Endodermal cell (in vitro differentiated cells): ENCODE data around the gene PTPRN2. TPM values are rescaled to one million over a fixed set of nuclear protein-coding genes. Genes with fewer than 3 reads are reported as not detected.

Source experiments
- DNase-seq: peaks from one replicate; pipeline ENCODE4 v3.0.0-alpha.2; 2017
- H3K27ac ChIP-seq: 2 replicates; pipeline ENCODE4 v1.5.1; 2013; ENCODE audit warnings: mild to moderate bottlenecking, low read depth, low read length, moderate library complexity
- H3K27me3 ChIP-seq: 2 replicates; pipeline ENCODE4 v1.6.1; 2013; ENCODE audit warnings: mild to moderate bottlenecking, low read length, moderate library complexity; ENCODE audit not compliant: insufficient read depth, control insufficient read depth, poor library complexity, severe bottlenecking
- H3K36me3 ChIP-seq: 2 replicates; pipeline ENCODE4 v1.7.0; 2013; ENCODE audit warnings: mild to moderate bottlenecking, low read length, moderate library complexity; ENCODE audit not compliant: control insufficient read depth, insufficient read depth
- H3K4me1 ChIP-seq: one replicate; pipeline ENCODE4 v1.7.0; 2013; ENCODE audit warnings: low read length; ENCODE audit not compliant: control insufficient read depth, insufficient read depth
- H3K4me3 ChIP-seq: 2 replicates; pipeline ENCODE4 v1.5.1; 2013; ENCODE audit warnings: mild to moderate bottlenecking, low read length, moderate library complexity
- H3K9ac ChIP-seq: 2 replicates; pipeline ENCODE4 v1.6.1; 2013; ENCODE audit warnings: mild to moderate bottlenecking, low read length, moderate library complexity; ENCODE audit not compliant: poor library complexity, severe bottlenecking; ENCODE audit errors: extremely low read depth
- H3K9me3 ChIP-seq: 2 replicates; pipeline ENCODE4 v1.6.1; 2013; ENCODE audit warnings: mild to moderate bottlenecking, low read length, moderate library complexity; ENCODE audit not compliant: control insufficient read depth
- H3K27ac Mint-ChIP-seq: 2 replicates; pipeline ENCODE4 v1.8.0; 2020; ENCODE audit warnings: mixed read lengths
- H3K27me3 Mint-ChIP-seq: 2 replicates; pipeline ENCODE4 v1.8.0; 2021; ENCODE audit warnings: mild to moderate bottlenecking, mixed read lengths; ENCODE audit not compliant: insufficient read depth
- H3K36me3 Mint-ChIP-seq: 2 replicates; pipeline ENCODE4 v1.8.0; 2020; ENCODE audit warnings: low read depth, mixed read lengths
- H3K4me1 Mint-ChIP-seq: 2 replicates; pipeline ENCODE4 v1.8.0; 2020; ENCODE audit warnings: mixed read lengths
- H3K4me3 Mint-ChIP-seq: 2 replicates; pipeline ENCODE4 v1.8.0; 2020; ENCODE audit warnings: mild to moderate bottlenecking, moderate library complexity, mixed read lengths
- H3K9me3 Mint-ChIP-seq: 2 replicates; pipeline ENCODE4 v1.8.0; 2020; ENCODE audit warnings: mild to moderate bottlenecking, mixed read lengths
- WGBS, 2 experiments: methylation state at CpG; one replicate each; pipeline versions ENCODE4 v1.1.5 to v1.1.7; 2013; ENCODE audit warnings: missing lambda C conversion rate in 2 of 2, mixed read lengths in 1 of 2; ENCODE audit not compliant: insufficient coverage in 1 of 2, insufficient read length in 1 of 2; 5-methylcytosine and 5-hydroxymethylcytosine counted together
- total RNA-seq, 2 donors: library from RNA; stranded (reverse); fragmentation: NEBNext Ultra II Directional in 1 of 2; extraction: Animal tissue kit (Norgen Biotek cat#: 25700) in 1 of 2; gene quantifications; 2 replicates in 1 of 2; 3 replicates in 1 of 2; pipeline ENCODE4 v1.2.1, GENCODE V29; 2021
- TF ChIP-seq, protein P1 (sequence below): fragments of 200-600 bp; sonication (generic); conservative IDR thresholded peaks from 2 replicates; pipeline ENCODE4 v1.5.0; 2021; ENCODE audit warnings: antibody characterized with exemption, mild to moderate bottlenecking

The PTPRN2 gene
- total RNA-seq, 2 donors from 2014 or later, result 0.69 to 1.2 TPM

DNA sequence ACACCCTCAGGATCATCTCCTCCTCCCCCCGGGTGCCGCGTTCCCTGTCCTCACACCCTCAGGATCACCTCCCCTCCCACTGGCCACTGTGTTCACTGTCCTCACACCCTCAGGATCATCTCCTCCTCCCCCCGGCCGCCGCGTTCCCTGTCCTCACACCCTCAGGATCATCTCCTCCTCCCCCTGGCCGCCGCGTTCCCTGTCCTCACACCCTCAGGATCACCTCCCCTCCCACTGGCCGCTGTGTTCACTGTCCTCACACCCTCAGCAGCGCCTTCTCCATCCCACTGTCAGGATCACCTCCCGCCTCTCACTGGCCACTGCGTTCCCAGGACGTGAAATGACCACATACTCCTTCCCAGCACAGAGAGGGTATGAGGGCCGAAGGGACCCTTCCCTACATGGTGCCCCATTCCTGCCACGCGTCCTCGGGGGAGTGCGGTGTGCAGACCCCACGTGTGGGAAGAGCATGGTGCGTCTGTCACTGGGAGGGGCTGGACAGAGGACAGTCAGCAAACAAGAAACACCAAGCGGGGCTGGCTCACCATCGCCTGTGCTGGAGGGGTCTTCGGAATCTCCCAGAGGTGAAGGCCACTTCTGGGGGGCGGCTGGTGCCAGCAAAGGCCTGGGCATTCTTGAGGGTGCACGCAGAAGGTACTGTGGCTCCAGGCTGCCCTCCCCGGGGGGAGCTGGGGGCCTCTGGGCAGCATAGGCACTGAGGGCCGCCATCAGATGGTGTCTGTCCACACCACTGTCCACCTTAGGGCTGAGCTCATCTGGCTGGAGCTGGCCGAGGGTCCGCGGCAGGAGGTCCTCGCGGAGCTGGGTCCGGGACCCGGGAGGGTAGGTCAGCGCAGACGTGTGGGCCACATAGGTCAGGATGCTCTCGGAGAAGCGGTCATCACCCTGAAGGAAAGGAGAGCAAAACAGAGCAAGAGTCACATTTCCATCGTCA is 421.0 kb downstream of the PTPRN2 start:
- Histone ChIP-seq H3K9me3 (peaks cover 78% of the 10 kb centered on the region), H3K27ac (no peak overlapping the region), H3K36me3 (no peaks in the 10 kb centered on the region), H3K4me3 (no peak overlapping the region), H3K4me1 (no peaks in the 10 kb centered on the region), H3K9ac (no peak overlapping the region), H3K27me3 (no peaks in the 10 kb centered on the region)
- H3K4me3 Mint-ChIP-seq, result no peak overlapping the region
- no peak for DNase-seq
- H3K27me3 Mint-ChIP-seq, result peaks cover 24% of the 10 kb centered on the region
- no peaks in the 10 kb centered on the region for H3K4me1 Mint-ChIP-seq
- 71 to 74% methylated on average over 23 to 38 of the region's 41 CpGs for WGBS, 2 experiments
- H3K9me3 Mint-ChIP-seq, result peaks cover 55% of the 10 kb centered on the region
- peaks cover 2% of the 10 kb centered on the region for H3K36me3 Mint-ChIP-seq
- TF ChIP-seq, protein P1, sequence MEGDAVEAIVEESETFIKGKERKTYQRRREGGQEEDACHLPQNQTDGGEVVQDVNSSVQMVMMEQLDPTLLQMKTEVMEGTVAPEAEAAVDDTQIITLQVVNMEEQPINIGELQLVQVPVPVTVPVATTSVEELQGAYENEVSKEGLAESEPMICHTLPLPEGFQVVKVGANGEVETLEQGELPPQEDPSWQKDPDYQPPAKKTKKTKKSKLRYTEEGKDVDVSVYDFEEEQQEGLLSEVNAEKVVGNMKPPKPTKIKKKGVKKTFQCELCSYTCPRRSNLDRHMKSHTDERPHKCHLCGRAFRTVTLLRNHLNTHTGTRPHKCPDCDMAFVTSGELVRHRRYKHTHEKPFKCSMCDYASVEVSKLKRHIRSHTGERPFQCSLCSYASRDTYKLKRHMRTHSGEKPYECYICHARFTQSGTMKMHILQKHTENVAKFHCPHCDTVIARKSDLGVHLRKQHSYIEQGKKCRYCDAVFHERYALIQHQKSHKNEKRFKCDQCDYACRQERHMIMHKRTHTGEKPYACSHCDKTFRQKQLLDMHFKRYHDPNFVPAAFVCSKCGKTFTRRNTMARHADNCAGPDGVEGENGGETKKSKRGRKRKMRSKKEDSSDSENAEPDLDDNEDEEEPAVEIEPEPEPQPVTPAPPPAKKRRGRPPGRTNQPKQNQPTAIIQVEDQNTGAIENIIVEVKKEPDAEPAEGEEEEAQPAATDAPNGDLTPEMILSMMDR, result no peak
- no peak overlapping the region for H3K27ac Mint-ChIP-seq

DNA sequence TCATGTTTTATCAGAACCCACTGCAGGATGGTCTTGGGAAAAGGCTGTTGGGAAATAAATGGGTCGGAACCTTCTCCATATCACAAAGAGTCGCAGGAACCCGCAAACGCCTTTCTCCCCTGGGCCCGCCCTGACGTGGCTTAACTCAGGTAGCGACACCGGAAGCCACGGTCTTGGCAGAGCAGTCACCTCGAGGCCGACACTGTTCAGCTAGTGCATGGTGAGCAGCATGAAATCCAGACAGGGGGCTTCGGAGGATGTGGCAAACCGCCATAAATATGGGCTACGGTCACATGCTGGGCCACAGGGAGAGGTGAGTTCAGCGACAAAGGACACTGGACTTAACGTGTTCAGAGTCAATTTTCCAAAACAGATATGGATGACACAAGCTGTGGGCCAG is 421.9 kb downstream of the PTPRN2 start:
- Histone ChIP-seq H3K4me1 (no peaks in the 10 kb centered on the region), H3K9ac (no peak overlapping the region), H3K9me3 (peaks cover 84% of the 10 kb centered on the region), H3K4me3 (no peak overlapping the region), H3K36me3 (no peaks in the 10 kb centered on the region), H3K27me3 (no peaks in the 10 kb centered on the region), H3K27ac (no peak overlapping the region)
- Mint-ChIP-seq H3K4me1 (no peaks in the 10 kb centered on the region), H3K36me3 (peaks cover 2% of the 10 kb centered on the region), H3K4me3 (no peak overlapping the region), H3K27me3 (peaks cover 26% of the 10 kb centered on the region), H3K9me3 (peaks cover 51% of the 10 kb centered on the region), H3K27ac (no peak overlapping the region)
- TF ChIP-seq, protein P1, result no peak
- DNase-seq, result no peak
- WGBS, 2 experiments, result 78 to 86% methylated on average over 12 to 16 of the region's 16 CpGs

DNA sequence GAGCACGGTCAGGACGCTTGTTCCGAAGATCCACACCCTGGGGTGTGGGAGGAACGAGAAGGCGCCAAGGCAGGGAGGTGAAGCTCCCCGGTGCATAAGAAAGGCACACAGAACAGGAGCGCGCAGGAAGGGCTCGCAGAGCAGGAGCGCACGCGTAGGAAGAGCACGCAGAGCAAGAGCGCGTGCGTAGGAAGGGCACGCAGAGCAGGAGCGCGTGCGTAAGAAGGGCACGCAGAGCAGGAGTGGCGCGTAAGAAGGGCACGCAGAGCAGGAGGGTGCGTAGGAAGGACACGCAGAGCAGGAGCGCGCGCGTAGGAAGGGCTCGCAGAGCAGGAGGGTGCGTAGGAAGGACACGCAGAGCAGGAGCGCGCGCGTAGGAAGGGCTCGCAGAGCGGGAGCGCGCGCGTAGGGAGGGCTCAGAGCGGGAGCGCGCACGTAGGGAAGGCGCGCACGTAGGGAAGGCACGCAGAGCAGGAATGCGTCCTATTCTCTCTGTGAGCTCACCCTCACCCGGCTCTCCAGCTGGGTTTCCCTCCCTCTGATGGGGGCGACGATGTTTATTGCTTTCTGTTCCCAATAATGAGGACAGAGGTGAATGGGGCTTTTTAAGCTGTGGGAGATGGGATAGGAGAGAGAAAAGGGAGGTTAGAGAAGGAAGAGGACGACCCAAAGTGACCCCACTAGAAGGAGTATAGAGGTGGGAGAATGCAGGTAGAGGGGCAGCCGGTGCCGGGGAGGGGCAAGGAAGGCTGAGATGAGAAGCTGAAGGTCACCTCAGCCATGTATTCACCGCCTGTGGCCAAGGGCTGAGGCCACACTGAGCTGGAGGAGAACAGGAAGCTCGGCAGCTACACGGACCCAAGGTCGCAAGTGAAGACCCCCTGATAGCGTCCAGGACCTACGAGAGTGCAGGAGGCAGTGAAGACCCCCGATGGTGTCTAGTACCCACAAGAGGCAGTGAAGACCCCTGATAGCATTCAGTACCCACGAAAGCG is 423.2 kb downstream of the PTPRN2 start:
- no peak overlapping the region for H3K4me3 ChIP-seq
- no peak overlapping the region for H3K9ac ChIP-seq
- peak; percentile 49 for DNase-seq
- peaks cover 26% of the 10 kb centered on the region for H3K27me3 Mint-ChIP-seq
- WGBS, 2 experiments, result 82 to 88% methylated on average over 48 to 61 of the region's 67 CpGs
- H3K36me3 Mint-ChIP-seq, result peaks cover 2% of the 10 kb centered on the region
- peak overlapping the region; percentile 40 for H3K4me3 Mint-ChIP-seq
- no peaks in the 10 kb centered on the region for H3K36me3 ChIP-seq
- TF ChIP-seq, protein P1, result no peak
- no peaks in the 10 kb centered on the region for H3K4me1 Mint-ChIP-seq
- H3K9me3 Mint-ChIP-seq, result peaks cover 51% of the 10 kb centered on the region
- H3K27me3 ChIP-seq, result no peaks in the 10 kb centered on the region
- peaks cover 84% of the 10 kb centered on the region for H3K9me3 ChIP-seq
- no peaks in the 10 kb centered on the region for H3K4me1 ChIP-seq
- H3K27ac Mint-ChIP-seq, result peak overlapping the region; percentile 38
- H3K27ac ChIP-seq, result no peak overlapping the region
